Activated CD4-positive, alpha-beta T cell treated with anti-CD3 and anti-CD28 coated beads, Interleukin-2, amount 10 ng/mL, durations not matched to agents 24 days and 14 days (primary cell): ENCODE measurements around the gene LEPR. TPM values are rescaled to one million over a fixed set of nuclear protein-coding genes. Genes with fewer than 3 reads are reported as not detected.
A peak's percentile ranks its signal among the peaks of the same experiment; 100 is the strongest.

Source experiments
- DNase-seq: peaks from one replicate; pipeline ENCODE4 v3.0.0; 2022
- H3K27ac Mint-ChIP-seq: one replicate; pipeline ENCODE4 v1.8.0; 2022; ENCODE audit warnings: mild to moderate bottlenecking, mixed read lengths
- H3K27me3 Mint-ChIP-seq: one replicate; pipeline ENCODE4 v1.8.0; 2022; ENCODE audit warnings: mixed read lengths
- H3K36me3 Mint-ChIP-seq: one replicate; pipeline ENCODE4 v1.8.0; 2022; ENCODE audit warnings: low read depth, mild to moderate bottlenecking, mixed read lengths
- H3K4me1 Mint-ChIP-seq: one replicate; pipeline ENCODE4 v1.8.0; 2021; ENCODE audit warnings: mixed read lengths
- H3K4me3 Mint-ChIP-seq: one replicate; pipeline ENCODE4 v1.8.0; 2022; ENCODE audit warnings: mild to moderate bottlenecking, moderate library complexity, mixed read lengths
- H3K9me3 Mint-ChIP-seq: one replicate; pipeline ENCODE4 v1.8.0; 2021; ENCODE audit warnings: mixed read lengths
- intact Hi-C: fragments of 100-400 bp; cut with micrococcal nuclease; formaldehyde crosslinking; loops from one replicate; pipeline ENCODE4 v1.15.1; 2023
- total RNA-seq: library from RNA; stranded (reverse); gene quantifications from 2 replicates; pipeline ENCODE4 v1.2.3, GENCODE V29; 2022

Gene LEPR
- total RNA-seq, 1 donor from 2014 or later, result 1.1 TPM

- Mint-ChIP-seq H3K9me3 (no peaks in the 10 kb centered on the region), H3K4me3 (peak overlapping the region; percentile 33), H3K27me3 (peaks cover 7% of the 10 kb centered on the region), H3K27ac (no peak overlapping the region), H3K36me3 (no peaks in the 10 kb centered on the region), H3K4me1 (peaks cover 18% of the 10 kb centered on the region)
- no peak for DNase-seq
- intact Hi-C loops, result loop anchor here (2.0 kb wide), 1 partner anchor 270 kb away; the partner anchor contains the start of gene AK4
Observed at GRCh38 chr1:65418522-65419185, 1.8 kb upstream of the LEPR start.

GRCh38 chr1:65419681-65420589, 533 bp upstream of the LEPR start:
- Mint-ChIP-seq H3K9me3 (no peaks in the 10 kb centered on the region), H3K27ac (peak overlapping the region; percentile 93), H3K4me1 (peaks cover 28% of the 10 kb centered on the region), H3K27me3 (peaks cover 7% of the 10 kb centered on the region), H3K36me3 (peaks cover 5% of the 10 kb centered on the region), H3K4me3 (no peak overlapping the region)
- peak; percentile 100 for DNase-seq
- intact Hi-C loops, result loop anchor here (1.0 to 10.0 kb wide), 10 partner anchors 27 to 1825 kb away; partner anchors contain the start of genes AK4, DNAI4, JAK1 and MIER1

GRCh38 chr1:65421351-65422025, 1.0 kb downstream of the LEPR start:
- Mint-ChIP-seq H3K4me3 (no peak overlapping the region), H3K27me3 (peaks cover 3% of the 10 kb centered on the region), H3K36me3 (peaks cover 19% of the 10 kb centered on the region), H3K9me3 (no peaks in the 10 kb centered on the region), H3K4me1 (peaks cover 28% of the 10 kb centered on the region), H3K27ac (no peak overlapping the region)
- intact Hi-C loops, result loop anchor here (2.0 to 10.0 kb wide), 4 partner anchors 207 to 1827 kb away; partner anchors contain the start of genes DNAI4, MIER1 and PGM1
- DNase-seq, result no peak

- Mint-ChIP-seq H3K27ac (no peak overlapping the region), H3K27me3 (peaks cover under 1% of the 10 kb centered on the region), H3K4me1 (peaks cover 25% of the 10 kb centered on the region), H3K9me3 (no peaks in the 10 kb centered on the region), H3K4me3 (no peak overlapping the region), H3K36me3 (peaks cover 23% of the 10 kb centered on the region)
- intact Hi-C loops, result loop anchor here (5.0 to 10.0 kb wide), 3 partner anchors 355 to 1828 kb away; partner anchors contain the start of genes DNAI4, MIER1 and PGM1
- DNase-seq, result no peak
Observed at GRCh38 chr1:65422241-65423203, 2.1 kb downstream of the LEPR start.

- Mint-ChIP-seq H3K36me3 (peaks cover 29% of the 10 kb centered on the region), H3K9me3 (no peaks in the 10 kb centered on the region), H3K27ac (peak overlapping the region; percentile 14), H3K4me3 (no peak overlapping the region), H3K27me3 (no peaks in the 10 kb centered on the region), H3K4me1 (peaks cover 19% of the 10 kb centered on the region)
- intact Hi-C loops, result loop anchor here (5.0 to 10.0 kb wide), 3 partner anchors 357 to 1829 kb away; partner anchors contain the start of genes DNAI4, MIER1 and PGM1
- peak; percentile 65 for DNase-seq
Observed at GRCh38 chr1:65423884-65424572, 3.6 kb downstream of the LEPR start.

- H3K4me1 Mint-ChIP-seq, result peaks cover 17% of the 10 kb centered on the region
- H3K27ac Mint-ChIP-seq, result no peak overlapping the region
- intact Hi-C loops, result loop anchor here (5.0 to 10.0 kb wide), 3 partner anchors 357 to 1830 kb away; partner anchors contain the start of genes DNAI4, MIER1 and PGM1
- no peak overlapping the region for H3K4me3 Mint-ChIP-seq
- H3K27me3 Mint-ChIP-seq, result no peaks in the 10 kb centered on the region
- H3K36me3 Mint-ChIP-seq, result peaks cover 31% of the 10 kb centered on the region
- DNase-seq, result no peak
- H3K9me3 Mint-ChIP-seq, result no peaks in the 10 kb centered on the region
Observed at GRCh38 chr1:65424573-65424889, 4.1 kb downstream of the LEPR start.

GRCh38 chr1:65425006-65425405, 4.5 kb downstream of the LEPR start:
- intact Hi-C loops, result loop anchor here (10.0 kb wide), 2 partner anchors 1500 to 1830 kb away; partner anchors contain the start of genes DNAI4, MIER1 and PGM1
- H3K4me3 Mint-ChIP-seq, result no peak overlapping the region
- DNase-seq, result no peak
- H3K27me3 Mint-ChIP-seq, result no peaks in the 10 kb centered on the region
- peaks cover 17% of the 10 kb centered on the region for H3K4me1 Mint-ChIP-seq
- peaks cover 31% of the 10 kb centered on the region for H3K36me3 Mint-ChIP-seq
- H3K27ac Mint-ChIP-seq, result no peak overlapping the region
- no peaks in the 10 kb centered on the region for H3K9me3 Mint-ChIP-seq

GRCh38 chr1:65425697-65426096, 5.2 kb downstream of the LEPR start:
- Mint-ChIP-seq H3K36me3 (peaks cover 31% of the 10 kb centered on the region), H3K4me3 (no peak overlapping the region), H3K27ac (no peak overlapping the region), H3K9me3 (no peaks in the 10 kb centered on the region), H3K27me3 (no peaks in the 10 kb centered on the region), H3K4me1 (peaks cover 18% of the 10 kb centered on the region)
- intact Hi-C loops, result loop anchor here (10.0 kb wide), 2 partner anchors 1499 to 1831 kb away; partner anchors contain the start of genes DNAI4, MIER1 and PGM1
- no peak for DNase-seq

GRCh38 chr1:65429078-65429477, 8.6 kb downstream of the LEPR start:
- DNase-seq, result no peak
- no peaks in the 10 kb centered on the region for H3K27me3 Mint-ChIP-seq

GRCh38 chr1:65429806-65430205, 9.3 kb downstream of the LEPR start:
- Mint-ChIP-seq H3K4me1 (peaks cover 14% of the 10 kb centered on the region), H3K9me3 (no peaks in the 10 kb centered on the region), H3K27ac (no peak overlapping the region), H3K4me3 (no peak overlapping the region), H3K27me3 (no peaks in the 10 kb centered on the region), H3K36me3 (peaks cover 32% of the 10 kb centered on the region)
- no peak for DNase-seq
- intact Hi-C loops, result loop anchor here (2.0 to 10.0 kb wide), 5 partner anchors 38 to 1835 kb away; partner anchors contain the start of genes DNAI4, MIER1 and PGM1

More at GRCh38 chr1:65429078-65429477, 8.6 kb downstream of the LEPR start:
- Mint-ChIP-seq H3K36me3 (peaks cover 30% of the 10 kb centered on the region), H3K27ac (no peak overlapping the region), H3K9me3 (no peaks in the 10 kb centered on the region), H3K4me1 (peaks cover 20% of the 10 kb centered on the region), H3K4me3 (no peak overlapping the region)
- intact Hi-C loops, result loop anchor here (10.0 kb wide), 2 partner anchors 1496 to 1834 kb away; partner anchors contain the start of genes DNAI4, MIER1 and PGM1

GRCh38 chr1:65431111-65431705, 10.7 kb downstream of the LEPR start:
- DNase-seq, result peak; percentile 64
- H3K27ac Mint-ChIP-seq, result no peak overlapping the region
- intact Hi-C loops, result loop anchor here (2.0 to 5.0 kb wide), 3 partner anchors 39 to 812 kb away; no protein-coding TSS in a partner anchor

More at GRCh38 chr1:65431111-65431705, 10.7 kb downstream of the LEPR start:
- H3K36me3 Mint-ChIP-seq, result peaks cover 23% of the 10 kb centered on the region
- no peak overlapping the region for H3K4me3 Mint-ChIP-seq
- no peaks in the 10 kb centered on the region for H3K9me3 Mint-ChIP-seq
- no peaks in the 10 kb centered on the region for H3K27me3 Mint-ChIP-seq
- H3K4me1 Mint-ChIP-seq, result peaks cover 14% of the 10 kb centered on the region
